ENCODE measurements around the gene HSPA14.
"Not testable (repeated sequence)": the region's sequence is repeated elsewhere in the genome, so short reads cannot be mapped to it uniquely, and the experiment has no call there.

Gene HSPA14, protein sequence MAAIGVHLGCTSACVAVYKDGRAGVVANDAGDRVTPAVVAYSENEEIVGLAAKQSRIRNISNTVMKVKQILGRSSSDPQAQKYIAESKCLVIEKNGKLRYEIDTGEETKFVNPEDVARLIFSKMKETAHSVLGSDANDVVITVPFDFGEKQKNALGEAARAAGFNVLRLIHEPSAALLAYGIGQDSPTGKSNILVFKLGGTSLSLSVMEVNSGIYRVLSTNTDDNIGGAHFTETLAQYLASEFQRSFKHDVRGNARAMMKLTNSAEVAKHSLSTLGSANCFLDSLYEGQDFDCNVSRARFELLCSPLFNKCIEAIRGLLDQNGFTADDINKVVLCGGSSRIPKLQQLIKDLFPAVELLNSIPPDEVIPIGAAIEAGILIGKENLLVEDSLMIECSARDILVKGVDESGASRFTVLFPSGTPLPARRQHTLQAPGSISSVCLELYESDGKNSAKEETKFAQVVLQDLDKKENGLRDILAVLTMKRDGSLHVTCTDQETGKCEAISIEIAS

GRCh38 chr10:14837757-14838581, at the start of gene HSPA14, which contains the start of the genes CDNF and MSANTD7:
Gene HSPA14 (plus strand): TSS chr10:14838306. CDS start chr10:14838403, 97 bp downstream.
Gene CDNF (minus strand): TSS chr10:14838037. CDS start chr10:14837946, 91 bp downstream.
Gene MSANTD7 (plus strand): TSS chr10:14838306. CDS start chr10:14842285, 3,979 bp downstream.
- peak; percentile 97 to 99 (median 98) for DNase-seq (ENCODE audit: low read depth in 2 of 3, low spot score in 1 of 3)

DNA sequence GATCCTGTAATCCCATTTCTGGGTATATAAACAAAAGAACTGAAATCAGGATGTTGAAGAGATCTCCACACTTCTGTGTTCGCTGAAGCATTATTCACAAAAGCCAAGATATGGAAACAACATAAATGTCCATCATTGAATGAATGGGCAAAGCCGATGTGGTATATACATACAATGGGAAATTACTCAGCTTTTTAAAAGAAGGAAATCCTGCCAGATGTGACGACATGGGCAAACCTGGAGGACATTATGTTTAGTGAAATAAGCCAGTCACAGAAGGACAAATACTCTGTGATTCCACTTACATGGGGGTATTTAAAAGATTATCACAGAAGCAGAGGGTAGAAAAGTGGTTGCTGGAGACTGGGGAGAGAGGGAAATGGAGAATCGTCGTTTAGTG, 39.5 kb upstream of the HSPA14 start:
- no peak for DNase-seq (ENCODE audit: low read depth in 2 of 3, low spot score in 1 of 3)

GRCh38 chr10:14800397-14800796, 37.7 kb upstream of the HSPA14 start:
- no peak for DNase-seq (ENCODE audit: low read depth in 2 of 3, low spot score in 1 of 3)

GRCh38 chr10:14801723-14802122, 36.4 kb upstream of the HSPA14 start:
- DNase-seq (ENCODE audit: low read depth in 2 of 3, low spot score in 1 of 3) = no peak

DNA sequence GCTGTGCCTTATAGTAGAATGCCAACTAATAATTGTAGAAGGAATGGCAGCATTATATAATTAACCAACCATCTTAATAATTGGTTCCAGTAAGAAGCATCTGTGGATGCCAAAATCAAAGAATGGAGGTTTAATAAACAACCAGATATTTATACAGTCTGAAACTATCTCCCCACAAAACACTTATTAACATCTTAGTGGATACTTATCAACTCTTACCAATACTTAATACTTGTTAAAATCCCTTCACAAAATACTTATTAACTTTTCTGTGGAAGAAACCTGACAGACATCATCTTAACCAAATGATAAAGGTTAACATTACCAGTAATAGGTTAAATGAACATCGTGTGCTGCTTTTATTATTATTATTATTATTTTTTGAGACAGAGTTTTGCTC, 34.3 kb upstream of the HSPA14 start:
- DNase-seq (ENCODE audit: low read depth in 2 of 3, low spot score in 1 of 3) = no peak

- no peak for DNase-seq (ENCODE audit: low read depth in 2 of 3, low spot score in 1 of 3)
These were observed 31.8 kb upstream of the HSPA14 start for GRCh38 chr10:14806318-14806717.

- DNase-seq (ENCODE audit: low read depth in 2 of 3, low spot score in 1 of 3) = no peak
These were observed 26.8 kb upstream of the HSPA14 start for GRCh38 chr10:14810969-14811953.

DNA sequence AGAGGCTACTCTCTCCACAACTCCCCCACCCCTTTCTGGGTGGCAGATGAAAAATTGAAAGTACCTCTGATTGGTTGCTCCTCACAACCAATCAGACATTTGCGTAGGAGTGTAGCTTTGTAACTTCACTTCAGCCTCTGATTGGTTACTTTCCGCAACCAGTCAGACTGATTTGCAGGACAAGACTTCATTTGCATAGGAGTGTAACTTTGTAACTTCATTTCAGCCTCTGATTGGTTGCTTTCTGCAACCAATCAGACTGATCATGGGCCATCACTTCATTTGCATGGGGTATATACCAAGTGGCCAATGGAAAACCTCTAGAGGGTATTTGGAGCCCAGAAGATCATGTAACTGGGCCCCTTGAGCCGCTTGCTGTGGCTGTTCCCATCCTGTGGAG, 25.8 kb upstream of the HSPA14 start:
- no peak for DNase-seq (ENCODE audit: low read depth in 2 of 3, low spot score in 1 of 3)

DNA sequence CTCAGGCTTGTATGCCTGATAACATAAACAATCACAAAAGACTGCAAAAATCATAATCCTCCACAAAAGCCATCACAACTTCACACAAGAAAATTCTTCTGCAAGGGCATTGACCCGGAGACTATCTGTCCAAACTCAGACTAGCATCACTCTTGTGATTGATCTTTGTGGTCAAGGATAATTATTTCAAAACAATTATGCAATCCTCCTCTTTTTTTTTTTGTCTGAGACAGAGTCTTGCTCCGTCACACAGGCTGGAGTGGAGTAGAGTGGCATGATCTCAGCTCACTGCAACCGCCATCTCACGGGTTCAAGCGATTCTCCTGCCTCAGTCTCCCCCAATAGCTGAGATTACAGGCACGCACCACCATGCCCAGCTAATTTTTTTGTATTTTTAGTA, 22.4 kb upstream of the HSPA14 start:
- no peak for DNase-seq (ENCODE audit: low read depth in 2 of 3, low spot score in 1 of 3)

DNA sequence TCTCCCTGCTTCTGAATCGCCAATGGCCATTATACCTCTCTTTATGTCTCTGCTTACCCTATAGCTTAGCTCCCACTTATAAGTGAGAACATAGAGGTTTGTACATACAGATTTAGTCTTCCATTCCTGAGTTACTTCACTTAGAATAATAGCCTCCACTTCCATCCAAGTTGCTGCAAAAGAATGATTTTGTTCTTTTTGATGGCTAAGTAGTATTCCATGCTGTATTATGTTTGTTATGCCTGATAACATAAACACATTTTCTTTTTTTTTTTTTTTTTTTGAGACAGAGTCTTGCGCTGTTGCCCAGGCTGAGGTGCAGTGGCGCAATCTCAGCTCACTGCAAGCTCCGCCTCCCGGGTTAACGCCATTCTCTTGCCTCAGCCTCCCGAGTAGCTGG, 21.4 kb upstream of the HSPA14 start:
- DNase-seq (ENCODE audit: low read depth in 2 of 3, low spot score in 1 of 3) = not testable (repeated sequence)

DNA sequence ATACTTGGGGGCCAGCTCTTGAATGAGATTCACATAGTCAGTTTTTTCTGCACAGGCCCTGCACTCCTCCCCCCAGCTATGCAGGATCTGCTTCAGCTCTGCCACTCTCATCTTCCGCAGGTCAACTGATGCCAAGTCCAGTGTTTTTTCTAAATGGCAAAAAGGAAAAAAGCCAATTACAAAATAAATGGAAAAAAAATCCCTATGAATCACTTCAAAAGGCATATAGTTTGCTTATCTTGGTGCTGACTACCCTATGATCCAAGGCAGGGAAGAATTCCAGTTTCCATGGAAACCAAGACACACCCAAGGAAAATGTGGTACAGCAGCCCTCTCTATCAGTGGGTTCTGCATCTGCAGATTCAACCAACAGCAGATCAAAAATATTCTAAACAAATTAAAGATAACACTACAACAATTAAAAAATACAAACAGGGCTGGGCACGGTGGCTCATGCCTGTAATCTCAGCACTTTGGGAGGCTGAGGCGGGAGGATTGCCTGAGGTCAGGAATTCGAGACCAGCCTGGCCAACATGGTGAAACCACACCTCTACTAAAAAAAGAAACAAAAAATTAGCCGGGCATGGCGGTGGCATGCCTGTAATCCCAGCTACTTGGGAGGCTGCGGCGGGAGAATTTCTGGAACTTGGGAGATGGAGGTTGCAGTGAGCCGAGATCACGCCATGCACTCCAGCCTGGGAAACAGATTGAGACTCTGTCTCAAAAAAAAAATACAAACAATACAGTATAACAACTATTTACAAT, 17.9 kb upstream of the HSPA14 start:
- DNase-seq (ENCODE audit: low read depth in 2 of 3, low spot score in 1 of 3) = no peak

DNA sequence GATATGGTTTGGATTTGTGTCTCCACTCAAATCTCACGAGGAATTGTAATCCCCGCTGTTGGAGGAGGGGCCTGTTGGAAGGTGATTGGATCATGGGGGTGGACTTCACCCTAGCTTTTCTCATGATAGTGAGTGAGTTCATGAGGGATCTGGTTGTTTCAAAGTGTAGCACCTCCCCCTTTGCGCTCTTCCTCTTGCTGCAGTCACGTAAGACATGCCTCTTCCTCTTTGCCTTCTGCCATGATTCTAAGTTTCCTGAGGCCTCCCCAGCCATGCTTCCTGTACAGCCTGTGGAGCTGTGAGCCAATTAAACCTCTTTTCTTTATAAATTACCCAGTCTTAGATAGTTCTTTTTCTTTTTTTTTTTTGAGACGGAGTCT, 17.3 kb upstream of the HSPA14 start:
- DNase-seq (ENCODE audit: low read depth in 2 of 3, low spot score in 1 of 3) = no peak

DNA sequence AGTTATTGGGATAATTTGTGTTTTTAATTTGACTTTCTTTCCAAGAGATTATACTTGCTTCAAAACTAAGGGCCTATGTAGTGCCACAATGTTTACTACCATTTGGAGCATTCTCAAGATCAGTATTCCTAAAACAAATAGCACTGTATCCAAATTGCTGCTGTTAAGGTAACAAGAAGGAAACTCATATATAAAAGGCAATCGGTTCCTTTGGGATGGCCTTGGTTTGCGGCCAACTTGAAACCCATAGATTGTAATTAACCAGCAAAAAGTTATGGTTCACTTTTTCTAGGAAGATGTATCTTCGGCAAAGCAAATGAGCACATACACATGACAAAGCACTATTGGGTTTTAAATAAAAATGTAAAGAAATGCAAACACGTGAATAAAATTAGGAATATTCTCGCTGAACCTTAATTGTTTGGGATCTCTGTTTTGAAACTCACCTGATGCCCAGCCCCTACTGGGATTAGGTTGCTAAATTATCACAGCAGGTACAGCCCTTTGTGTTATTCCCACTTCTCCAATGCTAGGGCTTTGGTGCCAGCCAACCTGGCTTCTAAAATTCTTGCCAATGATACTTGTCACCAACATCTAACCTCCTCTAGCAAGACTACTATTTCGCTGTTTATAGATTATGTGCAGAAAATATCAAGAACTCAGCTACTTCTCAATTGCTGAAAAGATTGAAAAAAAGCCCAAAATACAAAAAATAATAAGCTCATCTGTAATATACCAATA, 16.3 kb upstream of the HSPA14 start:
- DNase-seq (ENCODE audit: low read depth in 2 of 3, low spot score in 1 of 3) = no peak

DNA sequence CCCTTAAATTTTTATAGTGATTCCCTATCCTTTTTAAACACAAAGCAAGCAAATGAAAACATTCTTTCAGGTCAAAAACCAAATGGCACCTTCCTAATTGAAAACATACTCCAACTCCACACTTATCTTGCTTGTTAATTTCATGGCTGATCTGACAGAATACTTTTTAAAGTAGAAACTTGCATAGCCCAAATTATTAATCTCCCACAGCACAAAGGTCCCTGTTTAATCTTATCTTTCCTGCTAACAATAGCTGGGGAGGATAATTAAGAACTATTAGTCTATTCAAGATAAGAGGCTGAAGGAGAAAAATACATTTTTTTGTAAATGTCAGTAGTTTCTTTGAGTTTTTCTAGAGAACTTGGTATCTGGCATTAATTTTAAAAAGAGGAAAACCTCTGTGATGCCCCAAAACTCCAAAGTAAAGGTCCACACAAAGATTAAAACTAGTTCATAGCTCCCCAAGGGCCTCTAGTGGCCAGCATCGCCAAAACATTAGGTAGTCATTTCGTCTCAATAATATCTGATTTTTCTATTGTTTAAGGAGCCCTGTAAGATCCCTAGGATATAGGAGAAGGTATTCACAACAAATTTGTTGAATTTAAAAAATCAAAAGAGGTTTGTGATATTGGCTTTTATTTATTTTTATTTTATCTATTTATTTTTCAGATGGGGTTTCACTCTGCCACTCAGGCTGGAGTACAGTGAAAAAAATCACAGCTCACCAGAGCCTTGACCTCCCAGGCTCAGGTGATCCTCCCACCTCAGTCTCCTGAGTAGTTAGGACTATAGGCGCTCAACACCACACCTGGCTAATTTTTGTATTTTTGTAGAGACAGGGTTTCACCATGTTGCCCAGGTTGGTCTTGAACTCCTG, 15.0 kb upstream of the HSPA14 start:
- peak in 2 of 3 donors; percentile 22 to 32 for DNase-seq (ENCODE audit: low read depth in 2 of 3, low spot score in 1 of 3)

DNA sequence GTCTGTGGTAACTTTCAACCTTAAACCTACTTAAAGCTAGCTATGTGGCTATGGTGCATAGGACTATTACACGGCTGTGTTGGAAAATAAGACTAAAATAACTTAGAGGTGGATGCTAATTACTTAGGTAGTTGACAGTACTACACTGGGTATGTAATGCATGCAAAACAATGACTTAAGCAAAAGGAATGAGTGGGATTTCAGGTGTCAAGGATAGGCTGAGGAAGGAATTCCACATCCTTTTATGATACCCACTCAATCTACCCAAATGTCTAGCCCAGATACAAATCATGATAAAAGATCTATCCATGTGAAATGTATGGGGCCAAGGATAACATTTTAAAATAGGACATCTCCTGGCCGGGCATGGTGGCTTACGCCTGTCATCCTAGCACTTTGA, 14.1 kb upstream of the HSPA14 start:
- DNase-seq (ENCODE audit: low read depth in 2 of 3, low spot score in 1 of 3) = no peak

DNA sequence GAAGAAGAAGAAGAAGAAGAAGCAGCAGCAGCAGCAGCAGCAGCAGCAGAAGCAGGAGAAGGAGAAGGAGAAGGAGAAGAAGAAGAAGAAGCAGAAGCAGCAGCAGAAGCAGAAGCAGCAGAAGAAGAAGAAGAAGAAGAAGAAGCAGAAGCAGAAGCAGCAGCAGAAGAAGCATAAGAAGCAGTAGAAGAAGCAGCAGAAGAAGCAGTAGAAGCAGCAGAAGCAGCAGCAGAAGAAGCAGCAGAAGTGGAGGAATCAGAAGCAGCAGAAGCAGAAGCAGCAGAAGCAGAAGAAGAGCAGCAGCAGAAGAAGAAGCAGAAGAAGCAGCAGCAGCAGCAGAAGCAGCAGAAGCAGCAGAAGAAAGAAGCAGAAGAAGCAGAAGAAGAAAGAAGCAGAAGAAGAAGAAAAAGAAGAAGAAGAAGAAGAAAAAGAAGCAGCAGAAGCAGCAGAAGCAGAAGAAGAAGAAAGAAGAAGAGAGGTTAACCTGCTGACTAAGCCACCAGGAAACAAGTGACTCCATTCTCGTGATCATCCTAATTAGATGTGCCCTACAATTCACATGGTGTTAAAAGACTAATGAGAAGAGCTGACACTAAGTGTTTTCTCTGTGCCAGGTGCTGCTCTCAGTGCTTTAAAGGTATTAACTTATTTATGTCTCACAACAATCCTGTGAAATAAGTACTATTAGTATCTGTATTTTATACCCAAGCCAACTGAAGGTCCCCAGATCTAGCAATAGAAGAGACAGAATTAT, 11.9 kb upstream of the HSPA14 start:
- DNase-seq (ENCODE audit: low read depth in 2 of 3, low spot score in 1 of 3) = no peak

DNA sequence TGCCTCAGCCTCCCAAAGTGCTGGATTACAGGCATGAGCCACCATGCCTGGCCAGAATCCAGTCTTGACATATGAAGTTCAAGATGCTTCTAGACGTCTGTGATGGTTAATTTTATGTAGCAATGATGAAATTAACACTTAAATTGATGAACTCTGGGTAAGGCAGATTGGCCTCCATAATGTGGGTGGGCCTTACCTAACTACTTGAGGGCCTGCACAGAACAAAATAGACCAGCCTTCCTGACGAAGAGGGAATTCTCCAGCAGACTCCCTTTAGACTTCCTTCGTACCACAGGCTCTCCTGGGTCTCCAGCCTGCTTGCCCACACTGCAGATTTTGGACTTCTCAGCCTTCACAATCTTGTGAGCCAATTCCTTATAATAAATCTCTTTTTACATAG, 5.0 kb upstream of the HSPA14 start:
- no peak for DNase-seq (ENCODE audit: low read depth in 2 of 3, low spot score in 1 of 3)

GRCh38 chr10:14836208-14836607, 1.9 kb upstream of the HSPA14 start:
- no peak for DNase-seq (ENCODE audit: low read depth in 2 of 3, low spot score in 1 of 3)

Data from stimulated activated CD4-positive, alpha-beta T cell treated with anti-CD3 and anti-CD28 coated beads, Interleukin-12 subunit alpha, Interleukin-12 subunit beta, amount 100 ng/mL, for 48 hours (primary cell).